DOHH2 (cell line): Measurements from ENCODE around the gene B4GALT5.

Source experiments
- CTCF ChIP-seq: fragments of 200-600 bp; sonication (generic); IDR thresholded peaks from one replicate; pipeline ENCODE4 v1.5.1; 2014; ENCODE audit warnings: antibody characterized with exemption, mild to moderate bottlenecking, low read depth, low read length; ENCODE audit not compliant: poor library complexity, severe bottlenecking
- EZH2phosphoT487 ChIP-seq: fragments of 200-600 bp; sonication (generic); IDR thresholded peaks from 2 replicates; pipeline ENCODE4 v1.6.1; 2017; ENCODE audit warnings: borderline replicate concordance, mild to moderate bottlenecking, antibody characterized with exemption, low read length, moderate library complexity, mixed read lengths

GRCh38 chr20:49685161-49685601 lies 28.5 kb downstream of the B4GALT5 start:
- TF ChIP-seq CTCF (no peak), EZH2phosphoT487 (no peak)
